ENCODE measurements around the gene RABL6. TPM values are rescaled to one million over a fixed set of nuclear protein-coding genes. Genes with fewer than 3 reads are reported as not detected.

The RABL6 gene, protein sequence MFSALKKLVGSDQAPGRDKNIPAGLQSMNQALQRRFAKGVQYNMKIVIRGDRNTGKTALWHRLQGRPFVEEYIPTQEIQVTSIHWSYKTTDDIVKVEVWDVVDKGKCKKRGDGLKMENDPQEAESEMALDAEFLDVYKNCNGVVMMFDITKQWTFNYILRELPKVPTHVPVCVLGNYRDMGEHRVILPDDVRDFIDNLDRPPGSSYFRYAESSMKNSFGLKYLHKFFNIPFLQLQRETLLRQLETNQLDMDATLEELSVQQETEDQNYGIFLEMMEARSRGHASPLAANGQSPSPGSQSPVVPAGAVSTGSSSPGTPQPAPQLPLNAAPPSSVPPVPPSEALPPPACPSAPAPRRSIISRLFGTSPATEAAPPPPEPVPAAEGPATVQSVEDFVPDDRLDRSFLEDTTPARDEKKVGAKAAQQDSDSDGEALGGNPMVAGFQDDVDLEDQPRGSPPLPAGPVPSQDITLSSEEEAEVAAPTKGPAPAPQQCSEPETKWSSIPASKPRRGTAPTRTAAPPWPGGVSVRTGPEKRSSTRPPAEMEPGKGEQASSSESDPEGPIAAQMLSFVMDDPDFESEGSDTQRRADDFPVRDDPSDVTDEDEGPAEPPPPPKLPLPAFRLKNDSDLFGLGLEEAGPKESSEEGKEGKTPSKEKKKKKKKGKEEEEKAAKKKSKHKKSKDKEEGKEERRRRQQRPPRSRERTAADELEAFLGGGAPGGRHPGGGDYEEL
- total RNA-seq: 10 to 100 TPM; 63.0 to 74.5 (median 71.3) TPM

- Histone ChIP-seq H3K4me3 (peak within 1 kb of the TSS; percentile 78 to 95 (median 86)), H3K27ac (peak within 1 kb of the TSS; percentile 60 to 94 (median 88)), H3K9me3 (no peaks in the 10 kb centered on the region), H3K27me3 (peaks cover 0 to 2% of the 10 kb centered on the region in 2 donors), H3K36me3 (peaks cover 0 to 25% (median 0%) of the 10 kb centered on the region in 3 donors), H3K4me1 (peaks cover 0 to 49% (median 23%) of the 10 kb centered on the region in 4 donors)
- peak; percentile 45 to 47 for DNase-seq (ENCODE audit: low spot score in 2 of 2)
- 1 to 2% methylated on average over 45 to 77 of the region's 96 CpGs for WGBS, 2 donors
- TF ChIP-seq EP300 (IDR thresholded peaks at IDR 0.05) (peak in 1 of 2 donors; percentile 69), POLR2A (IDR thresholded peaks at IDR 0.05) (peak; percentile 63 to 68)
- TF ChIP-seq, protein P1, sequence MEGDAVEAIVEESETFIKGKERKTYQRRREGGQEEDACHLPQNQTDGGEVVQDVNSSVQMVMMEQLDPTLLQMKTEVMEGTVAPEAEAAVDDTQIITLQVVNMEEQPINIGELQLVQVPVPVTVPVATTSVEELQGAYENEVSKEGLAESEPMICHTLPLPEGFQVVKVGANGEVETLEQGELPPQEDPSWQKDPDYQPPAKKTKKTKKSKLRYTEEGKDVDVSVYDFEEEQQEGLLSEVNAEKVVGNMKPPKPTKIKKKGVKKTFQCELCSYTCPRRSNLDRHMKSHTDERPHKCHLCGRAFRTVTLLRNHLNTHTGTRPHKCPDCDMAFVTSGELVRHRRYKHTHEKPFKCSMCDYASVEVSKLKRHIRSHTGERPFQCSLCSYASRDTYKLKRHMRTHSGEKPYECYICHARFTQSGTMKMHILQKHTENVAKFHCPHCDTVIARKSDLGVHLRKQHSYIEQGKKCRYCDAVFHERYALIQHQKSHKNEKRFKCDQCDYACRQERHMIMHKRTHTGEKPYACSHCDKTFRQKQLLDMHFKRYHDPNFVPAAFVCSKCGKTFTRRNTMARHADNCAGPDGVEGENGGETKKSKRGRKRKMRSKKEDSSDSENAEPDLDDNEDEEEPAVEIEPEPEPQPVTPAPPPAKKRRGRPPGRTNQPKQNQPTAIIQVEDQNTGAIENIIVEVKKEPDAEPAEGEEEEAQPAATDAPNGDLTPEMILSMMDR (IDR thresholded peaks at IDR 0.05): peak in 2 of 5 experiments; percentile 37 to 57
Observed at GRCh38 chr9:136807281-136808074, at the start of gene RABL6. TSS of gene RABL6 (plus strand) at chr9:136807948. CDS start at chr9:136808197, 249 bp downstream.

GRCh38 chr9:136759001-136759400, 48.7 kb upstream of the RABL6 start:
- Histone ChIP-seq H3K4me3 (no peak overlapping the region), H3K27ac (no peak overlapping the region), H3K36me3 (no peaks in the 10 kb centered on the region), H3K27me3 (peaks cover 0 to 36% of the 10 kb centered on the region in 2 donors), H3K9me3 (peaks cover 0 to 14% (median 0%) of the 10 kb centered on the region in 4 donors), H3K4me1 (peaks cover 0 to 26% (median 5%) of the 10 kb centered on the region in 4 donors)
- 75 to 83% methylated on average over 1 to 7 of the region's 9 CpGs for WGBS, 2 donors
- no peak for DNase-seq (ENCODE audit: low spot score in 2 of 2)
- TF ChIP-seq, protein P1 (IDR thresholded peaks at IDR 0.05): no peak
- TF ChIP-seq POLR2A (IDR thresholded peaks at IDR 0.05) (no peak), EP300 (IDR thresholded peaks at IDR 0.05) (no peak)

DNA sequence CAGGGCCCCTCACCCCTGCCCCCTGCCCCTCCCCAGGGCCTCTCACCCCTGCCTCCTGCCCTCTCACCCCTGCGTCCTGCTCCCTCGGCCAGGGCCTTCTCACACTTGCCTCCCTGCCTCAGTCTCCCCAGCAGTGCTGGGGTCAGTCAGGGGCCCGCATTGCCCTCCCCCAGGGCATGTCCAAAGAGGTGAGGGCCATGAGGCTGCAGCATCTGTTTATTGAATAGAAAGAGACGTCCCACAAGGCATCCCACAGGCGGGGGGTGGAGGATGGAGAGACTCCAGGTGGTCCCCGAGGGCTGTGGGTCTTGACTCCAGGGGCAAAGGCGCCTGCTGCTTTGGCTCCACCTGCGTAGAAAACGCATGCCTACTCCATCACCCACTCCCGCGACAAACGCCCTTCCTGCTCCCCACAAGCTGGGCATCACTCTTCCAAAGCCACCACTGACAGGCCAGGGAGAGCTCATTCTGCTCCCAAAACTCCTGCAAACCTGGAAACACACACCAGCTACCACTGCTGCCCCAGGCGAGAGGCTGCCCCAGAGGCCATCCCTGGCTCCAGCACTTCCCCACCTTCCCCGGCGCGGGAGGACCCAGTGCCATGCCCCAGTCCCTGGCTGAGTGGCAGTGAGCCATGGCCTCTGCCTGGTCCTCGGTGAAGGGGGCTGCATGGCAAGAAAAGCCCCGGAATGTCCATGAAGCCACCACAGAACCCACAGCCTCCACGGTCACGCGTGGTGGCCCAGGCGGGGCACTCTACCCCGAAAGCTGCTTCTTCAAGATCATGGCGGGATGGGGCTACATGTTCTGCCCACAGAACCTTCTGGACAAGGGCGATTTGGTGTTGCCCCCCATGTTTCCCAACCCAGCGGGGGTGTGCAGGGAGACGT, 48.1 kb upstream of the RABL6 start:
- TF ChIP-seq EP300 (IDR thresholded peaks at IDR 0.05): no peak
- TF ChIP-seq, protein P1 (IDR thresholded peaks at IDR 0.05): no peak
- no peak for TF ChIP-seq POLR2A (IDR thresholded peaks at IDR 0.05)
- Histone ChIP-seq H3K27ac (no peak overlapping the region), H3K9me3 (peaks cover 0 to 14% (median 0%) of the 10 kb centered on the region in 4 donors), H3K4me1 (peaks cover 0 to 26% (median 5%) of the 10 kb centered on the region in 4 donors), H3K27me3 (peaks cover 0 to 43% of the 10 kb centered on the region in 2 donors), H3K36me3 (no peaks in the 10 kb centered on the region), H3K4me3 (no peak overlapping the region)
- WGBS, 2 donors: 85 to 87% methylated on average over 25 to 26 of the region's 27 CpGs
- DNase-seq (ENCODE audit: low spot score in 2 of 2): no peak

- no peak for DNase-seq (ENCODE audit: low spot score in 2 of 2)
- no peak overlapping the region for H3K4me3 ChIP-seq
- H3K27me3 ChIP-seq: peaks cover 0 to 43% of the 10 kb centered on the region in 2 donors
- H3K4me1 ChIP-seq: peaks cover 0 to 26% (median 5%) of the 10 kb centered on the region in 4 donors
- 68% methylated on average over 17 to 21 of the region's 25 CpGs for WGBS, 2 donors
- peaks cover 0 to 12% (median 0%) of the 10 kb centered on the region in 4 donors for H3K9me3 ChIP-seq
- TF ChIP-seq, protein P1 (IDR thresholded peaks at IDR 0.05): no peak
- no peak for TF ChIP-seq POLR2A (IDR thresholded peaks at IDR 0.05)
- TF ChIP-seq EP300 (IDR thresholded peaks at IDR 0.05): no peak
- H3K27ac ChIP-seq: no peak overlapping the region
- no peaks in the 10 kb centered on the region for H3K36me3 ChIP-seq
Observed at GRCh38 chr9:136760424-136760823, 47.3 kb upstream of the RABL6 start.
